ENCODE data around the gene FAF1. TPM values are rescaled to one million over a fixed set of nuclear protein-coding genes. Genes with fewer than 3 reads are reported as not detected.

Gene FAF1
- total and polyA plus RNA-seq, 4 donors: 8.6 to 45.0 (median 18.2) TPM

DNA sequence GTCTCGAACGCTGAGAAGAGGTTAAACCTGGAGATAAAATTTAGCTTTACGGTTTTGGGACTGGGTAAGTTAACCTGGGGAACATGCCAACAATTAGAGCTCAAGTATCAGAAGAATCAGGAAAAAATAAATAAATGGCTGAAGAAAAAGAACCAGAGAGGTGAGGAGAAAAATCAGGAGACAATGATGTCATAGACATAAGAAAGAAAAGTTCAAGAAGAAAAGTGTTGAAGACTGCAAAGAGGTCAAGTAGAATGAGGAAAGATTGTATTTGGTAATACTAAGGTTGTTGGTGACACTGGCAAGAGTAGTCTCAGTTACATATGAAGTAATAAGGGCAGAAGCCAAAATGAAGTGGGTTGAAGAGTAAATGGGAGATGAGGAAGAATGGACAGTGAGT is 36.0 kb upstream of the FAF1 start:
- H3K9ac ChIP-seq (ENCODE audit: low read depth in 1 of 2, low read length in 2 of 2): no peak overlapping the region
- 92% methylated on average over 3 of the region's 3 CpGs for WGBS
- TF ChIP-seq TAF1 (conservative IDR thresholded peaks at IDR 0.05) (no peak), SP1 (IDR thresholded peaks at IDR 0.05) (no peak)
- no peaks in the 10 kb centered on the region for H3K27me3 ChIP-seq (ENCODE audit: control insufficient read depth in 4 of 4, insufficient read depth in 4 of 4, low read length in 3 of 4)
- no peaks in the 10 kb centered on the region for H3K9me3 ChIP-seq (ENCODE audit: control insufficient read depth in 4 of 4, low read length in 3 of 4)
- H3K4me3 ChIP-seq (ENCODE audit: low read depth in 1 of 3, low read length in 3 of 3): no peak overlapping the region
- no peak overlapping the region for H3K27ac ChIP-seq (ENCODE audit: low read depth in 1 of 2, low read length in 2 of 2)
- DNase-seq (ENCODE audit: low spot score): no peak
- H3K36me3 ChIP-seq (ENCODE audit: control insufficient read depth in 4 of 4, insufficient read depth in 3 of 4, low read depth in 1 of 4, low read length in 3 of 4): no peaks in the 10 kb centered on the region
- no peaks in the 10 kb centered on the region for H3K4me1 ChIP-seq (ENCODE audit: control insufficient read depth in 4 of 4, insufficient read depth in 4 of 4, low read length in 3 of 4)

DNA sequence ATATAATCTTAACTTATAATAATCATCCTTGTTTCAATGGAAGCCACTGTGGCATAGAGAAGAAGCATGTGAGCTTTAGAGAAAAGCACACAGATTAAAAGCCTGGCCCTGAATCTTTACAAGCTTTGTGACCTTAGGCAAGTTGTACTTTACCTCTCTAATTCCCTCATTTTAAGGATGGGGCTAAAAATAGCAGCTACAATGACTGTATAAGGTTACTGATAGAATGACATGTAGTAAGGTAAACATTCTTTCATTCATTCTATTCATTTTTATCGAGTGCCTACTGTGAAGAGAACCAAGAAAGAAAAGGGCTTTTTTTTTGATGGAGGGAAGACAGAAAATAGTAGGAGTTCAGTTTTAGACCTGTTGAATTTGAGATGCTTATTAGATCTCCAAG is 35.6 kb upstream of the FAF1 start:
- TF ChIP-seq HNF4A (conservative IDR thresholded peaks at IDR 0.05) (no peak), EGR1 (IDR thresholded peaks at IDR 0.05; ENCODE audit: low read depth in 2 of 2) (no peak), FOXA2 (IDR thresholded peaks at IDR 0.05) (no peak), TAF1 (conservative IDR thresholded peaks at IDR 0.05) (no peak), GABPA (IDR thresholded peaks at IDR 0.05 in 1 of 2, conservative IDR thresholded peaks at IDR 0.05 in 1 of 2) (no peak), JUND (IDR thresholded peaks at IDR 0.05) (no peak), SP1 (IDR thresholded peaks at IDR 0.05) (no peak), YY1 (IDR thresholded peaks at IDR 0.05) (no peak), RXRA (IDR thresholded peaks at IDR 0.05) (no peak), NR2F2 (IDR thresholded peaks at IDR 0.05) (no peak)
- TF ChIP-seq, protein P1, sequence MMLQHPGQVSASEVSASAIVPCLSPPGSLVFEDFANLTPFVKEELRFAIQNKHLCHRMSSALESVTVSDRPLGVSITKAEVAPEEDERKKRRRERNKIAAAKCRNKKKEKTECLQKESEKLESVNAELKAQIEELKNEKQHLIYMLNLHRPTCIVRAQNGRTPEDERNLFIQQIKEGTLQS (IDR thresholded peaks at IDR 0.05): no peak
- TF ChIP-seq, protein P2, sequence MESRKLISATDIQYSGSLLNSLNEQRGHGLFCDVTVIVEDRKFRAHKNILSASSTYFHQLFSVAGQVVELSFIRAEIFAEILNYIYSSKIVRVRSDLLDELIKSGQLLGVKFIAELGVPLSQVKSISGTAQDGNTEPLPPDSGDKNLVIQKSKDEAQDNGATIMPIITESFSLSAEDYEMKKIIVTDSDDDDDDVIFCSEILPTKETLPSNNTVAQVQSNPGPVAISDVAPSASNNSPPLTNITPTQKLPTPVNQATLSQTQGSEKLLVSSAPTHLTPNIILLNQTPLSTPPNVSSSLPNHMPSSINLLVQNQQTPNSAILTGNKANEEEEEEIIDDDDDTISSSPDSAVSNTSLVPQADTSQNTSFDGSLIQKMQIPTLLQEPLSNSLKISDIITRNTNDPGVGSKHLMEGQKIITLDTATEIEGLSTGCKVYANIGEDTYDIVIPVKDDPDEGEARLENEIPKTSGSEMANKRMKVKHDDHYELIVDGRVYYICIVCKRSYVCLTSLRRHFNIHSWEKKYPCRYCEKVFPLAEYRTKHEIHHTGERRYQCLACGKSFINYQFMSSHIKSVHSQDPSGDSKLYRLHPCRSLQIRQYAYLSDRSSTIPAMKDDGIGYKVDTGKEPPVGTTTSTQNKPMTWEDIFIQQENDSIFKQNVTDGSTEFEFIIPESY (IDR thresholded peaks at IDR 0.05): no peak
- TF ChIP-seq, protein P3, sequence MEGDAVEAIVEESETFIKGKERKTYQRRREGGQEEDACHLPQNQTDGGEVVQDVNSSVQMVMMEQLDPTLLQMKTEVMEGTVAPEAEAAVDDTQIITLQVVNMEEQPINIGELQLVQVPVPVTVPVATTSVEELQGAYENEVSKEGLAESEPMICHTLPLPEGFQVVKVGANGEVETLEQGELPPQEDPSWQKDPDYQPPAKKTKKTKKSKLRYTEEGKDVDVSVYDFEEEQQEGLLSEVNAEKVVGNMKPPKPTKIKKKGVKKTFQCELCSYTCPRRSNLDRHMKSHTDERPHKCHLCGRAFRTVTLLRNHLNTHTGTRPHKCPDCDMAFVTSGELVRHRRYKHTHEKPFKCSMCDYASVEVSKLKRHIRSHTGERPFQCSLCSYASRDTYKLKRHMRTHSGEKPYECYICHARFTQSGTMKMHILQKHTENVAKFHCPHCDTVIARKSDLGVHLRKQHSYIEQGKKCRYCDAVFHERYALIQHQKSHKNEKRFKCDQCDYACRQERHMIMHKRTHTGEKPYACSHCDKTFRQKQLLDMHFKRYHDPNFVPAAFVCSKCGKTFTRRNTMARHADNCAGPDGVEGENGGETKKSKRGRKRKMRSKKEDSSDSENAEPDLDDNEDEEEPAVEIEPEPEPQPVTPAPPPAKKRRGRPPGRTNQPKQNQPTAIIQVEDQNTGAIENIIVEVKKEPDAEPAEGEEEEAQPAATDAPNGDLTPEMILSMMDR (IDR thresholded peaks at IDR 0.05; ENCODE audit: low read depth, low read length, missing input control): no peak
- H3K36me3 ChIP-seq (ENCODE audit: control insufficient read depth in 4 of 4, insufficient read depth in 3 of 4, low read depth in 1 of 4, low read length in 3 of 4): no peaks in the 10 kb centered on the region
- no peaks in the 10 kb centered on the region for H3K4me1 ChIP-seq (ENCODE audit: control insufficient read depth in 4 of 4, insufficient read depth in 4 of 4, low read length in 3 of 4)
- 85% methylated on average over 1 of the region's 1 CpG for WGBS
- no peak for DNase-seq (ENCODE audit: low spot score)
- no peak overlapping the region for H3K27ac ChIP-seq (ENCODE audit: low read depth in 1 of 2, low read length in 2 of 2)
- H3K4me3 ChIP-seq (ENCODE audit: low read depth in 1 of 3, low read length in 3 of 3): no peak overlapping the region
- no peak overlapping the region for H3K9ac ChIP-seq (ENCODE audit: low read depth in 1 of 2, low read length in 2 of 2)
- H3K27me3 ChIP-seq (ENCODE audit: control insufficient read depth in 4 of 4, insufficient read depth in 4 of 4, low read length in 3 of 4): no peaks in the 10 kb centered on the region
- H3K9me3 ChIP-seq (ENCODE audit: control insufficient read depth in 4 of 4, low read length in 3 of 4): no peaks in the 10 kb centered on the region

DNA sequence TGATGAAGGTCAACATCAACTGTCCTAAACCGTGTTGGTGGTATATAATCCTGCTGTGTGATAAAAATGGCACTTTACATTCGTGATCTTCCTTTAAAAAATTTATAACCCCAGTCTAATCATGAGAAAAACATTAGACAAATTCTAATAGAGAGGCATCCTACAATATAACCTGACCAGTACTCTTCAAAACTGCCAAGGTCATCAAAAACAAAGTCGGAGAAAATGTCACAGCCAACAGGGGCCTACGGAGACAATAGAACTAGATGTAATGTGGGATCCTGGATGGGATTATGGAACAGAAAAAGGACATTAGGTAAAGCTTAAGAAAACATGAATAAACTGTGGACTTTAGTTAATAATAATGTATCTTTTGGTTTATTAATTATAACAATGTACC is 34.9 kb upstream of the FAF1 start:
- DNase-seq (ENCODE audit: low spot score): no peak
- no peaks in the 10 kb centered on the region for H3K27me3 ChIP-seq (ENCODE audit: control insufficient read depth in 4 of 4, insufficient read depth in 4 of 4, low read length in 3 of 4)
- 87% methylated on average over 4 of the region's 4 CpGs for WGBS
- H3K4me1 ChIP-seq (ENCODE audit: control insufficient read depth in 4 of 4, insufficient read depth in 4 of 4, low read length in 3 of 4): no peaks in the 10 kb centered on the region
- no peak overlapping the region for H3K4me3 ChIP-seq (ENCODE audit: low read depth in 1 of 3, low read length in 3 of 3)
- no peak overlapping the region for H3K27ac ChIP-seq (ENCODE audit: low read depth in 1 of 2, low read length in 2 of 2)
- no peaks in the 10 kb centered on the region for H3K9me3 ChIP-seq (ENCODE audit: control insufficient read depth in 4 of 4, low read length in 3 of 4)
- no peaks in the 10 kb centered on the region for H3K36me3 ChIP-seq (ENCODE audit: control insufficient read depth in 4 of 4, insufficient read depth in 3 of 4, low read depth in 1 of 4, low read length in 3 of 4)
- H3K9ac ChIP-seq (ENCODE audit: low read depth in 1 of 2, low read length in 2 of 2): no peak overlapping the region
- no peak for TF ChIP-seq EGR1 (IDR thresholded peaks at IDR 0.05; ENCODE audit: low read depth in 2 of 2)
- TF ChIP-seq, protein P3 (IDR thresholded peaks at IDR 0.05; ENCODE audit: low read depth, low read length, missing input control): no peak
- TF ChIP-seq HNF4A (conservative IDR thresholded peaks at IDR 0.05): no peak
- no peak for TF ChIP-seq HNF4G (IDR thresholded peaks at IDR 0.05)
- TF ChIP-seq, protein P4, sequence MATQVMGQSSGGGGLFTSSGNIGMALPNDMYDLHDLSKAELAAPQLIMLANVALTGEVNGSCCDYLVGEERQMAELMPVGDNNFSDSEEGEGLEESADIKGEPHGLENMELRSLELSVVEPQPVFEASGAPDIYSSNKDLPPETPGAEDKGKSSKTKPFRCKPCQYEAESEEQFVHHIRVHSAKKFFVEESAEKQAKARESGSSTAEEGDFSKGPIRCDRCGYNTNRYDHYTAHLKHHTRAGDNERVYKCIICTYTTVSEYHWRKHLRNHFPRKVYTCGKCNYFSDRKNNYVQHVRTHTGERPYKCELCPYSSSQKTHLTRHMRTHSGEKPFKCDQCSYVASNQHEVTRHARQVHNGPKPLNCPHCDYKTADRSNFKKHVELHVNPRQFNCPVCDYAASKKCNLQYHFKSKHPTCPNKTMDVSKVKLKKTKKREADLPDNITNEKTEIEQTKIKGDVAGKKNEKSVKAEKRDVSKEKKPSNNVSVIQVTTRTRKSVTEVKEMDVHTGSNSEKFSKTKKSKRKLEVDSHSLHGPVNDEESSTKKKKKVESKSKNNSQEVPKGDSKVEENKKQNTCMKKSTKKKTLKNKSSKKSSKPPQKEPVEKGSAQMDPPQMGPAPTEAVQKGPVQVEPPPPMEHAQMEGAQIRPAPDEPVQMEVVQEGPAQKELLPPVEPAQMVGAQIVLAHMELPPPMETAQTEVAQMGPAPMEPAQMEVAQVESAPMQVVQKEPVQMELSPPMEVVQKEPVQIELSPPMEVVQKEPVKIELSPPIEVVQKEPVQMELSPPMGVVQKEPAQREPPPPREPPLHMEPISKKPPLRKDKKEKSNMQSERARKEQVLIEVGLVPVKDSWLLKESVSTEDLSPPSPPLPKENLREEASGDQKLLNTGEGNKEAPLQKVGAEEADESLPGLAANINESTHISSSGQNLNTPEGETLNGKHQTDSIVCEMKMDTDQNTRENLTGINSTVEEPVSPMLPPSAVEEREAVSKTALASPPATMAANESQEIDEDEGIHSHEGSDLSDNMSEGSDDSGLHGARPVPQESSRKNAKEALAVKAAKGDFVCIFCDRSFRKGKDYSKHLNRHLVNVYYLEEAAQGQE (IDR thresholded peaks at IDR 0.05): no peak
- TF ChIP-seq, protein P1 (IDR thresholded peaks at IDR 0.05): no peak
- no peak for TF ChIP-seq YY1 (IDR thresholded peaks at IDR 0.05)
- TF ChIP-seq SP1 (IDR thresholded peaks at IDR 0.05): no peak
- no peak for TF ChIP-seq TAF1 (conservative IDR thresholded peaks at IDR 0.05)
- no peak for TF ChIP-seq JUND (IDR thresholded peaks at IDR 0.05)
- no peak for TF ChIP-seq RAD21 (IDR thresholded peaks at IDR 0.05)
- TF ChIP-seq NR2F2 (IDR thresholded peaks at IDR 0.05): no peak
- TF ChIP-seq RXRA (IDR thresholded peaks at IDR 0.05): no peak
- TF ChIP-seq FOXA1 (IDR thresholded peaks at IDR 0.05): no peak
- TF ChIP-seq GABPA (IDR thresholded peaks at IDR 0.05 in 1 of 2, conservative IDR thresholded peaks at IDR 0.05 in 1 of 2): no peak
- no peak for TF ChIP-seq FOXA2 (IDR thresholded peaks at IDR 0.05)

Measured in liver (tissue), 9 donors.